Fibroblast of peridontal ligament (primary cell): ENCODE measurements around the gene MSH5.
"Not testable (repeated sequence)": the region's sequence is repeated elsewhere in the genome, so short reads cannot be mapped to it uniquely, and the experiment has no call there.

Source experiments
- DNase-seq: peaks from one replicate; pipeline ENCODE4 v3.0.0-alpha.2; 2010; ENCODE audit errors: extremely low read depth

MSH5 gene

GRCh38 chr6:31801031-31801927 is 61.5 kb downstream of the MSH5 start:
- DNase-seq: not testable (repeated sequence)

GRCh38 chr6:31805939-31806469 is 66.2 kb downstream of the MSH5 start:
- DNase-seq: no peak

- DNase-seq: peak; percentile 96
Measured at GRCh38 chr6:31806470-31807272, 66.9 kb downstream of the MSH5 start, which contains the start of gene LSM2. TSS of gene LSM2 (minus strand) at chr6:31806966. CDS start at chr6:31806757, 209 bp downstream.

GRCh38 chr6:31808599-31808998 is 68.8 kb downstream of the MSH5 start:
- not testable (repeated sequence) for DNase-seq

GRCh38 chr6:31811645-31812044 is 71.8 kb downstream of the MSH5 start:
- no peak for DNase-seq
